ENCODE measurements around the gene CYP4F8. TPM values are rescaled to one million over a fixed set of nuclear protein-coding genes. Genes with fewer than 3 reads are reported as not detected.

The CYP4F8 gene
- total RNA-seq, 1 donor from 2014 or later = not detected

DNA sequence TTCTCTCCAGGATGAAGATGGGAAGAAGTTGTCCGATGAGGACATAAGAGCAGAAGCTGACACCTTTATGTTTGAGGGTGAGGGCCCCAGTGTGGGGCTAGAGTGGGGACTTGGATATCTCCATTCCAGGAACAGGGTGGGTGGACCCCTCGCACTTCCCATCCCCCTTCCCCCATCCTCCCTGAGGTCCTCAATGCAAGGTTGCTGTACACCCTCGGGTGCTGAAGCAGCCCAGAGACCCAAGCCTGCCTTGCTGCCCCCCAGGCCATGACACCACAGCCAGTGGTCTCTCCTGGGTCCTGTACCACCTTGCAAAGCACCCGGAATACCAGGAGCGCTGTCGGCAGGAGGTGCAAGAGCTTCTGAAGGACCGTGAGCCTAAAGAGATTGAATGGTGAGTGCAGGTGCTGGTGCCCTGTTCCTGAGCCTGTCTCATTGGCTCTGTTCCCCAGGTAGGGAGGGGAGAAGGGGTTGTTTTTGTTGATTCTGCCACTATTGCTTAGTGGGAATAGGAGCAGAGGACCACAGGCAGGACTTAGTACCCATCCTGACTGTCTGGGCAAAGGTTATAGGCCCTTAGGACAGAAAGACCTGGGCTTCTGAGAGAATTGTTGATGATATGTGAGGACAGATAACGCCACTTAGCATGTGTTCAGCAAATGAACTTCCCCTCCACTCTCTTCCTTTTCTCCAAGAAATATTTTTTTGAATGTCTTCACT is 37.7 kb downstream of the CYP4F8 start:
- no peaks in the 10 kb centered on the region for H3K4me1 ChIP-seq
- intact Hi-C loops (cut with DNase I) = no loop called here
- H3K4me3 ChIP-seq = no peak overlapping the region
- H3K9me3 ChIP-seq = no peaks in the 10 kb centered on the region
- no peak overlapping the region for H3K27ac ChIP-seq
- DNase-seq (ENCODE audit: low spot score in 2 of 2) = no peak
- no peaks in the 10 kb centered on the region for H3K36me3 ChIP-seq
- no peaks in the 10 kb centered on the region for H3K27me3 ChIP-seq
- no peak for TF ChIP-seq CTCF (IDR thresholded peaks at IDR 0.05)

DNA sequence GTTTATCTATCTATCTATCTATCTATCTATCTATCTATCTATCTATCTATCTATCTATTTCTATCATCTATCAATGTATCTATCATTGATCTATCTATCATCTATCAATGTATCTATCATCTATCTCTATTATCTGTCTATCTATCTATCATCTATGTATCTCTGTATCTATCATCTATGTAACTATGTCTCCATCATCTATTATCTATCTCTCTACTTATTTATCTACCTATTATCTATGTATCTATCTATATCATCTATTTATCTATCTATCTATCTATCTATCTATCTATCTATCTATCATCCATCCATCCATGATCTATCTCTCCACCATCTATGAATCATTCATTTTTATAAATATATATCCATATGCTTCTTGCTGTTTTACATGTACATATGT is 41.4 kb downstream of the CYP4F8 start:
- Histone ChIP-seq H3K27me3 (no peaks in the 10 kb centered on the region), H3K27ac (no peak overlapping the region), H3K9me3 (no peaks in the 10 kb centered on the region), H3K36me3 (no peaks in the 10 kb centered on the region), H3K4me1 (no peaks in the 10 kb centered on the region), H3K4me3 (no peak overlapping the region)
- no peak for DNase-seq (ENCODE audit: low spot score in 2 of 2)
- intact Hi-C loops (cut with DNase I) = no loop called here
- TF ChIP-seq CTCF (IDR thresholded peaks at IDR 0.05) = no peak

DNA sequence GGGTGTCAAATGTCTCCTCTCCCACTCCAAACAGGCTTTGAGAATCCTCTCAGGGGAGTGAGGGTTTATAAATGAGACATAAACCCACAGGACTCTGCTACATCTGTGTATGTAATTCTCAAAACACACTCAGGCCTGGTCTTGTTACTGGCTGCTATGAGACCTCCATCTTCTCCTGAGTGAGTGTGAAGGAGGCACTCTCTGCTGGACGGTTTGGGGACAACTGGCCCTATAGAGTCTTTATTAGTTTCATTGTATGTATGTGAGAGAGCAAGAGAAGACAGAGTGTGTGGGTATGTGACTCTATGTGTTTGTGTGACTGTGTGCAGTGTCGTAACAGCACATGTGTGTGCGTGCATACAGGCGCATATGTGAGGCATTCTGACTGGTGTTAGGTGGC is 48.2 kb downstream of the CYP4F8 start:
- intact Hi-C loops (cut with DNase I) = no loop called here
- no peaks in the 10 kb centered on the region for H3K9me3 ChIP-seq
- H3K36me3 ChIP-seq = no peaks in the 10 kb centered on the region
- DNase-seq (ENCODE audit: low spot score in 2 of 2) = no peak
- H3K27ac ChIP-seq = no peak overlapping the region
- TF ChIP-seq CTCF (IDR thresholded peaks at IDR 0.05) = no peak
- H3K27me3 ChIP-seq = no peaks in the 10 kb centered on the region
- H3K4me3 ChIP-seq = no peak overlapping the region
- no peaks in the 10 kb centered on the region for H3K4me1 ChIP-seq

DNA sequence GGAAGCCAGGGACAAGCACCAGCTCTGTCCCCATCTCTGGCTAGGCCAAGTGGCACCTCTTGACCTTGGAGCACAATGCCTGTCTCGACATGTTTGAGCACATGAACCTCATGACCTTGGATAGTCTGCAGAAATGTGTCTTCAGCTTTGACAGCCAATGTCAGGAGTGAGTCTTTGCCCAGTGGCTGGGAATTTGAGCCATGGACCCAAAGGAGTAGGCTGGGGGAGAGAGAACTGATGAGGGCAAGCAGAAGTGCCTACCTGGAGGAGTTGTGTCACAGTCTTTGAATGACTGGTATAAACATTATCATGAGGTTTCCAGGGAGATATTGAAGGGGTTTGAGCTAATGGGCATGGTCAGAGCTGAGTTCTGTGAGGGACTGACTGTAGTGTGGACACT is 51.2 kb downstream of the CYP4F8 start:
- no peaks in the 10 kb centered on the region for H3K9me3 ChIP-seq
- intact Hi-C loops (cut with DNase I) = no loop called here
- H3K4me1 ChIP-seq = no peaks in the 10 kb centered on the region
- no peaks in the 10 kb centered on the region for H3K27me3 ChIP-seq
- H3K36me3 ChIP-seq = no peaks in the 10 kb centered on the region
- no peak for DNase-seq (ENCODE audit: low spot score in 2 of 2)
- no peak overlapping the region for H3K4me3 ChIP-seq
- no peak for TF ChIP-seq CTCF (IDR thresholded peaks at IDR 0.05)
- no peak overlapping the region for H3K27ac ChIP-seq

GRCh38 chr19:15666883-15667282 is 51.9 kb downstream of the CYP4F8 start:
- intact Hi-C loops (cut with DNase I) = no loop called here
- H3K27ac ChIP-seq = no peak overlapping the region
- no peaks in the 10 kb centered on the region for H3K27me3 ChIP-seq
- no peaks in the 10 kb centered on the region for H3K9me3 ChIP-seq
- no peak for DNase-seq (ENCODE audit: low spot score in 2 of 2)
- H3K4me1 ChIP-seq = no peaks in the 10 kb centered on the region
- no peaks in the 10 kb centered on the region for H3K36me3 ChIP-seq
- no peak for TF ChIP-seq CTCF (IDR thresholded peaks at IDR 0.05)
- no peak overlapping the region for H3K4me3 ChIP-seq

- H3K4me1 ChIP-seq = no peaks in the 10 kb centered on the region
- no peak overlapping the region for H3K4me3 ChIP-seq
- no peak for DNase-seq (ENCODE audit: low spot score in 2 of 2)
- H3K36me3 ChIP-seq = no peaks in the 10 kb centered on the region
- H3K27me3 ChIP-seq = no peaks in the 10 kb centered on the region
- no peak overlapping the region for H3K27ac ChIP-seq
- no peaks in the 10 kb centered on the region for H3K9me3 ChIP-seq
- intact Hi-C loops (cut with DNase I) = no loop called here
- TF ChIP-seq CTCF (IDR thresholded peaks at IDR 0.05) = no peak
Measured at GRCh38 chr19:15669440-15669839, 54.4 kb downstream of the CYP4F8 start.

Data from ascending aorta (tissue), 2 donors.